Measurements from ENCODE around the gene CACNA1C. TPM values are rescaled to one million over a fixed set of nuclear protein-coding genes. Genes with fewer than 3 reads are reported as not detected.

The CACNA1C gene
- total RNA-seq, 2 experiments from 2014 or later = 0.05 to 0.08 TPM

- Histone ChIP-seq H3K36me3 (ENCODE audit: insufficient read depth, low read length) (no peaks in the 10 kb centered on the region), H3K4me1 (ENCODE audit: insufficient read depth, low read length) (no peaks in the 10 kb centered on the region), H3K9me3 (ENCODE audit: control insufficient read depth in 1 of 2, insufficient read depth in 1 of 2, low read length in 2 of 2) (no peaks in the 10 kb centered on the region), H3K27ac (ENCODE audit: low read depth in 1 of 2, low read length in 2 of 2) (no peak overlapping the region), H3K27me3 (ENCODE audit: control insufficient read depth in 1 of 2, insufficient read depth in 2 of 2, low read length in 2 of 2) (peaks cover 0 to 5% of the 10 kb centered on the region in 2 experiments), H3K4me3 (ENCODE audit: low read length) (no peak overlapping the region)
- Mint-ChIP-seq H3K27ac (no peak overlapping the region), H3K4me3 (no peak overlapping the region), H3K27me3 (peaks cover 26% of the 10 kb centered on the region), H3K9me3 (no peaks in the 10 kb centered on the region), H3K4me1 (ENCODE audit: low read depth) (no peaks in the 10 kb centered on the region), H3K36me3 (ENCODE audit: low read depth) (no peaks in the 10 kb centered on the region)
- ATAC-seq (ENCODE audit: poor library complexity) = no peak
- ChIA-PET POLR2A (no interaction called here), CTCF (no interaction called here)
- TF ChIP-seq, protein P1, sequence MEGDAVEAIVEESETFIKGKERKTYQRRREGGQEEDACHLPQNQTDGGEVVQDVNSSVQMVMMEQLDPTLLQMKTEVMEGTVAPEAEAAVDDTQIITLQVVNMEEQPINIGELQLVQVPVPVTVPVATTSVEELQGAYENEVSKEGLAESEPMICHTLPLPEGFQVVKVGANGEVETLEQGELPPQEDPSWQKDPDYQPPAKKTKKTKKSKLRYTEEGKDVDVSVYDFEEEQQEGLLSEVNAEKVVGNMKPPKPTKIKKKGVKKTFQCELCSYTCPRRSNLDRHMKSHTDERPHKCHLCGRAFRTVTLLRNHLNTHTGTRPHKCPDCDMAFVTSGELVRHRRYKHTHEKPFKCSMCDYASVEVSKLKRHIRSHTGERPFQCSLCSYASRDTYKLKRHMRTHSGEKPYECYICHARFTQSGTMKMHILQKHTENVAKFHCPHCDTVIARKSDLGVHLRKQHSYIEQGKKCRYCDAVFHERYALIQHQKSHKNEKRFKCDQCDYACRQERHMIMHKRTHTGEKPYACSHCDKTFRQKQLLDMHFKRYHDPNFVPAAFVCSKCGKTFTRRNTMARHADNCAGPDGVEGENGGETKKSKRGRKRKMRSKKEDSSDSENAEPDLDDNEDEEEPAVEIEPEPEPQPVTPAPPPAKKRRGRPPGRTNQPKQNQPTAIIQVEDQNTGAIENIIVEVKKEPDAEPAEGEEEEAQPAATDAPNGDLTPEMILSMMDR (IDR thresholded peaks at IDR 0.05) = no peak
- DNase-seq = no peak
- intact Hi-C loops (cut with DNase I, micrococcal nuclease) = no loop called here
These were observed 266.3 kb downstream of the CACNA1C start for GRCh38 chr12:2319136-2319535.

DNA sequence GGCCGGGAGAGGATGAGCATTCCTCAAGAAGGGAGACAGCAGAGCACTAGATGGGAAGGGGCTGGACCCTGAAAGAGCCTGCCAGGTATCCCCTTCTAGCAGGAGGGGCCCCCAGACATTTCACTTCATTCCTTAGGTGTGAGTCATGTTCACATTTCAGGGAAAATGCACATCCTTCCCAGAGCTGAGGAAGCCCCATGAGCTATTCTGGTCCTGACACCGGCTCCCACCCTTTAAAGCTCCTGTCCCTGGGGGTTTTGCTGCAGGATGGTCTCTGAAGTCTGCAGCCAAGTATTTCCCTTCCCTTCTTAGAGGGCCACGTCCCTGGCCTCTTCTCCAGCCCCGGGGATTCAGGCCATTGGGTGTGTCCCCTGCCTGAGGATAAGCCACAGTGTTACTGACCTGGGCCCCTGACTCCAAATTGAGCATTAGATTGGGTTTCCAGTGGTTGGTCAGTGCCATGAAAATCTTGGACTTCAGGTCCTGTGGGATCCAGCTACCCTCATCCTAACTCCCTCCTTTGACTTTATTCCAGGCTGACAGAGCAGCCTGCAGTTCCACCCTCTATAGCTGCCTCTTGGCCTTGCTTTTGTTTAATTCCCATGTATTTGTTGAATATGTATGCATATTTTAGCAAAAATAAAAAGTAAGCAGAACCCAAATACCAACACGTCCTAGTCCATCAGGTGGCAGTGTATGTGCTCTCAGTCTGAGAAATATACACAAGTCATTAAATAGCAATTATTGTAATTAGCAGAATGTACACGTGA is 267.1 kb downstream of the CACNA1C start:
- intact Hi-C loops (cut with DNase I, micrococcal nuclease) = no loop called here
- H3K27ac Mint-ChIP-seq = no peak overlapping the region

GRCh38 chr12:2320841-2321240 is 268.1 kb downstream of the CACNA1C start:
- peaks cover 30% of the 10 kb centered on the region for H3K27me3 Mint-ChIP-seq
- peaks cover 0 to 12% of the 10 kb centered on the region in 2 experiments for H3K27me3 ChIP-seq (ENCODE audit: control insufficient read depth in 1 of 2, insufficient read depth in 2 of 2, low read length in 2 of 2)
- H3K4me1 ChIP-seq (ENCODE audit: insufficient read depth, low read length) = no peaks in the 10 kb centered on the region
- DNase-seq = no peak
- no peak overlapping the region for H3K4me3 ChIP-seq (ENCODE audit: low read length)
- ChIA-PET POLR2A (no interaction called here), CTCF (no interaction called here)
- H3K27ac ChIP-seq (ENCODE audit: low read depth in 1 of 2, low read length in 2 of 2) = no peak overlapping the region
- TF ChIP-seq, protein P1 (IDR thresholded peaks at IDR 0.05) = no peak
- no peak overlapping the region for H3K4me3 Mint-ChIP-seq
- H3K36me3 Mint-ChIP-seq (ENCODE audit: low read depth) = no peaks in the 10 kb centered on the region
- no peak overlapping the region for H3K27ac Mint-ChIP-seq
- intact Hi-C loops (cut with DNase I, micrococcal nuclease) = no loop called here
- no peaks in the 10 kb centered on the region for H3K36me3 ChIP-seq (ENCODE audit: insufficient read depth, low read length)
- no peaks in the 10 kb centered on the region for H3K4me1 Mint-ChIP-seq (ENCODE audit: low read depth)
- no peaks in the 10 kb centered on the region for H3K9me3 Mint-ChIP-seq
- ATAC-seq (ENCODE audit: poor library complexity) = no peak
- H3K9me3 ChIP-seq (ENCODE audit: control insufficient read depth in 1 of 2, insufficient read depth in 1 of 2, low read length in 2 of 2) = no peaks in the 10 kb centered on the region

More for the DNA sequence above, 267.1 kb downstream of the CACNA1C start:
- Histone ChIP-seq H3K36me3 (ENCODE audit: insufficient read depth, low read length) (no peaks in the 10 kb centered on the region), H3K4me3 (ENCODE audit: low read length) (no peak overlapping the region), H3K27ac (ENCODE audit: low read depth in 1 of 2, low read length in 2 of 2) (no peak overlapping the region), H3K9me3 (ENCODE audit: control insufficient read depth in 1 of 2, insufficient read depth in 1 of 2, low read length in 2 of 2) (no peaks in the 10 kb centered on the region), H3K4me1 (ENCODE audit: insufficient read depth, low read length) (no peaks in the 10 kb centered on the region), H3K27me3 (ENCODE audit: control insufficient read depth in 1 of 2, insufficient read depth in 2 of 2, low read length in 2 of 2) (peaks cover 0 to 9% of the 10 kb centered on the region in 2 experiments)
- ATAC-seq (ENCODE audit: poor library complexity) (no peak), DNase-seq (no peak)
- H3K9me3 Mint-ChIP-seq = no peaks in the 10 kb centered on the region
- no peaks in the 10 kb centered on the region for H3K4me1 Mint-ChIP-seq (ENCODE audit: low read depth)
- no peak overlapping the region for H3K4me3 Mint-ChIP-seq
- H3K27me3 Mint-ChIP-seq = peaks cover 26% of the 10 kb centered on the region
- no peaks in the 10 kb centered on the region for H3K36me3 Mint-ChIP-seq (ENCODE audit: low read depth)
- TF ChIP-seq, protein P1 (IDR thresholded peaks at IDR 0.05) = no peak
- CTCF ChIA-PET = no interaction called here
- POLR2A ChIA-PET = no interaction called here

Data from CD4-positive, alpha-beta T cell (primary cell).